GM19193 (cell line): ENCODE data around the gene BDH1.

Experiments used
- POLR2A ChIP-seq: IDR thresholded peaks from 4 replicates; pipeline ENCODE4 v1.6.1; 2011; ENCODE audit not compliant: insufficient read depth, insufficient read length; ENCODE audit errors: extremely low read depth

The BDH1 gene

GRCh38 chr3:197512691-197513571, 42.8 kb downstream of the BDH1 start:
- TF ChIP-seq POLR2A: no peak

- no peak for TF ChIP-seq POLR2A
These were observed 43.7 kb downstream of the BDH1 start for GRCh38 chr3:197511853-197512635.

DNA sequence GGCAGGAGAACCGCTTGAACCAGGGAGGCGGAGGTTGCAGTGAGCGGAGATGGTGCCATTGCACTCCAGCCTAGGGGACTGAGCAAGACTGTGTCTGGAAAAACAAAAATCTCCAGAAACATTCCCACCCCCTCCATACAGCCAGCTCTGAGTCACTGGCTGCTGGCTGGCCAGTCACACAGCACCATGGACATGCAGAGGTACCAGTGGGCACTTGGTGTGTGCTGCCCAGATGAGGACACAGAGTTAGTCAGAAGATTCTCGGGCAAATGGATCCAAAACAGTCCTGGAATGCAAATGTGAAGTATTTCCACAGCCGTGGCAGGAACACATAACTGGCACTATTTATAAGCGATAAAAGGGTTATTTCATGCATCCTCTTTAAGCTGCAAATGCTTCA, 44.6 kb downstream of the BDH1 start:
- TF ChIP-seq POLR2A: no peak

DNA sequence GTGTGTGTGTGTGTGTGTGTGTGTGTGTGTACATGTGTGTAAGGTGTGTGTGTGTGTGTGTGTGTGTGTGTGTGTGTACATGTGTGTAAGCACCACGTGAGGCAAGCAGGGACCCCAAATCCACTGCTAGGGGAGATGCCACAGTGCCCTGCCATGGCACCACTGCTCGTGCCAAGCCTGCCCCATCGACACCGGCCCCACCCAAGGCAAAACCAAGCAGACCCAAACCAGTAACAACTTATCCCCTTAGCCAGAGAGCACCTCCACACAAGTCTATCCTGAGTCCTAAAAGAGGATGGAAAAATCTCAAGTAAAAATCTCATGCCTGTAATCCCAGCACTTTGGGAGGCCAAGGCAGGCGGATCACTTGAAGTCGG, 45.1 kb downstream of the BDH1 start:
- TF ChIP-seq POLR2A: no peak

GRCh38 chr3:197508924-197509775, 46.6 kb downstream of the BDH1 start:
- TF ChIP-seq POLR2A: no peak

GRCh38 chr3:197508461-197508860, 47.3 kb downstream of the BDH1 start:
- no peak for TF ChIP-seq POLR2A

- no peak for TF ChIP-seq POLR2A
These were observed 47.7 kb downstream of the BDH1 start for GRCh38 chr3:197508051-197508451.

GRCh38 chr3:197507541-197507940, 48.2 kb downstream of the BDH1 start:
- no peak for TF ChIP-seq POLR2A

DNA sequence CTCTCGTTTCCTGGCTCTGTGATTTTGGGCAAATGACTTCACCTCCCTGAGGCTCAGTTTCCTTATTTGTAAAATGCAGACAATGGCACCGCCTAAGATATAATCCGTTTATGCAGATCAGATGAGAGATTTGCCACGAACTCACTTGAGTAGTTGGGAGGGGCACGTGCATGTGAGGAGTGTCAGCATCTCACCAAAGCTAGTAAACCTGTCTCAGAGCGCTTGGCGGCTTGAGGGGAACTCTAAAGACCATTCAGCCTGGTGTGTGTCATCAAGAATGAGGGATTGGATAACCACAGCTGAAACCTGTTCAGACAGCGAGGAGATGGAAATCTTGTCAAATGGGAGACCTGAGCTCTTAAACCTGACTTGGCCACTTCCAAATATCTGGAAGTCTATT, 48.7 kb downstream of the BDH1 start:
- no peak for TF ChIP-seq POLR2A

DNA sequence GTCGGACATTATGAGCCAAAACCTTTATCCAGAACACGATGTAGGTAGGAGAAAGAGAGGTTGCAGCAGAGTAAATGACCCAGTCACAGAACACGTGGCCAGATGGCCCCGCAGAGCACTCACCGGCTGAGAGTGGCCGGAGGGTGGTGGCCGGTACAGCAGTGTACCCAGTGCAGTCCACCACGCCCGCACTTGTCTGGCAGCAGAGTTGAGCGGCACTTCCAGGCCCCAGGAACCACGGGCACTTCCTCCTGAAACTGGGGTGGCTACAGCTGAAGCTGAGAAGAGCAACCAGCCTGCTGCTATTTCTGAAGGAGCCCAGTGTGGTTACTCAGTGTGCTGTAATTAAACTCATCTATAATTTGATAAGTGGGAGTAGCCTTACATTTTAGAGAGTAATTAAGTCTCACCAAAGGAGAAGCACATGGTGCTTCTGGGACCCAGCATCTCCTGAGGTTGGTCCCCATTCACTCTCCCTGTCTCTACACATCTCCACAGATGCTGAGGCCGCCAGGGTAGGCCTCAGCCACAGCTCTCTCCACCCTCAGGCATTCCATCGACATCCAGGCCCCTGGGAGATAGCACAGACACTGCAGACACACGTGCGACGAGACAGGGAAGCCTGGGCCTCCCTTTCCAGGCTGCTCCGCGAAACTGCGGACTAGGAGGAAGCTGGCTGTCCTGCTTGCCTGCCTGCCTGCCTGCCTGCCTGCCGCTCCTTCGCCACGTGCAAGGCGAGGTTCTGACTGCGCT, 49.8 kb downstream of the BDH1 start:
- TF ChIP-seq POLR2A: no peak

GRCh38 chr3:197504641-197505121, 51.1 kb downstream of the BDH1 start:
- no peak for TF ChIP-seq POLR2A

DNA sequence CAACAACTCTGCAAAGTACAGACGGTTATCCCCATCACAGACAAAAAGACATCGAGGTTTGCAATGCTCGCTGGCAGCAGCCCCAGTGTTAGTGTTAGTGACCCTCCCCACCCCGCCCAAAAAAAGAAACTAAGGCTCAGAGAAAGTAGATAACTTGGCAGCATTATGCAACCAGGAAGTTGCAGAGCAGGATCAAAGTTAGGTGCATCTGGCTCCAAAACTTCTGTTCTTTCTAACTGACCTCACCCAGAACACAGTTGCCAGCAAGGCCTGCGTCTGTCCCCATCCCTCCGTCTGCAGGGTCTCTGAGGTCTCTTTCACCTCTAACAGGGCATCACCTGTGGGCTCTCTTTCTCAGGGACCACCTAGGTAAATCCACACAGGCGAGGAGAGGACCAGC, 51.5 kb downstream of the BDH1 start:
- TF ChIP-seq POLR2A: no peak

DNA sequence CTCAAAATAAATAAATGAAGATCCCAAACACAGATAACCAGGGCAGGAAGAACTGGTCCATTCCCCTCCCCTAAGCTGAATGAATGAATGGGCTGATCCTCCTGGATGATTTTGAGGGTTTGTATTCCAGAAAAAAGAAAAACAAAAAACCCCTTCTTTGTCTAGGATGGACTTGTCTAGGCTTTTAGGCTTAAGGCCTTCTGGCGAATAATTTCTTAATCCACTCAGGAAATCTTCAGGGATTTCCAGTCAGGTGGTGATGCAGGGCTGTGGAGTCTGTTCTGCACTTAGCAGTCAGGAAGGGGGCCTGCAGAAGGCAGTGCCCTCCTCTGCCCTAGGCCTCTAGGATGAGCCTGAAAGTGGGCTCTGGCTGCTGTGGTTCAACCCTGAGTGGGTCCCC, 52.1 kb downstream of the BDH1 start:
- TF ChIP-seq POLR2A: no peak

- no peak for TF ChIP-seq POLR2A
These were observed 53.7 kb downstream of the BDH1 start for GRCh38 chr3:197501879-197502620.

GRCh38 chr3:197501496-197501878, 54.3 kb downstream of the BDH1 start:
- no peak for TF ChIP-seq POLR2A
